Epithelial cell of prostate (primary cell): ENCODE measurements around the gene RHBDL1.
A peak's percentile ranks its signal among the peaks of the same experiment; 100 is the strongest.

Experiments used
- DNase-seq: peaks from one replicate; pipeline ENCODE4 v3.0.0-alpha.2; 2011; ENCODE audit warnings: low read depth, low spot score
- H3K27ac ChIP-seq: fragments of 450-650 bp; 2 replicates; pipeline ENCODE4 v1.5.1; 2017; ENCODE audit warnings: mild to moderate bottlenecking

The RHBDL1 gene

GRCh38 chr16:674968-675883, at the start of gene RHBDL1:
Gene RHBDL1 (plus strand): TSS chr16:675671. CDS start chr16:675791, 120 bp downstream.
- DNase-seq = no peak
- peak within 1 kb of the TSS; percentile 58 for H3K27ac ChIP-seq

- no peak overlapping the region for H3K27ac ChIP-seq
- no peak for DNase-seq
Observed at GRCh38 chr16:625977-626765, 49.3 kb upstream of the RHBDL1 start.

- H3K27ac ChIP-seq = no peak overlapping the region
- peak; percentile 74 for DNase-seq
Observed at GRCh38 chr16:626787-627453, 48.6 kb upstream of the RHBDL1 start.

GRCh38 chr16:627454-628239, 47.8 kb upstream of the RHBDL1 start:
- H3K27ac ChIP-seq = no peak overlapping the region
- DNase-seq = no peak

- H3K27ac ChIP-seq = no peak overlapping the region
- DNase-seq = no peak
Observed at GRCh38 chr16:628321-629061, 47.0 kb upstream of the RHBDL1 start.

- DNase-seq = no peak
- no peak overlapping the region for H3K27ac ChIP-seq
Observed at GRCh38 chr16:629185-629832, 46.2 kb upstream of the RHBDL1 start.

- no peak for DNase-seq
- H3K27ac ChIP-seq = no peak overlapping the region
Observed at GRCh38 chr16:629833-630248, 45.6 kb upstream of the RHBDL1 start.

- no peak for DNase-seq
- no peak overlapping the region for H3K27ac ChIP-seq
Observed at GRCh38 chr16:630249-630814, 45.1 kb upstream of the RHBDL1 start.

GRCh38 chr16:630815-631405, 44.6 kb upstream of the RHBDL1 start, which contains the start of gene WFIKKN1:
Gene WFIKKN1 (plus strand): TSS chr16:630985. CDS start chr16:631254, 269 bp downstream.
- H3K27ac ChIP-seq = no peak within 1 kb of the TSS
- no peak for DNase-seq

GRCh38 chr16:631808-632358, 43.6 kb upstream of the RHBDL1 start:
- DNase-seq = no peak
- no peak overlapping the region for H3K27ac ChIP-seq

GRCh38 chr16:632486-633335, 42.8 kb upstream of the RHBDL1 start:
- H3K27ac ChIP-seq = no peak overlapping the region
- DNase-seq = no peak

GRCh38 chr16:633336-634050, 42.0 kb upstream of the RHBDL1 start:
- DNase-seq = no peak
- H3K27ac ChIP-seq = no peak overlapping the region

GRCh38 chr16:634051-634670, 41.3 kb upstream of the RHBDL1 start:
- DNase-seq = no peak
- H3K27ac ChIP-seq = no peak overlapping the region

GRCh38 chr16:634996-635395, 40.5 kb upstream of the RHBDL1 start:
- DNase-seq = no peak
- H3K27ac ChIP-seq = no peak overlapping the region

GRCh38 chr16:635573-636205, 39.8 kb upstream of the RHBDL1 start:
- DNase-seq = no peak
- H3K27ac ChIP-seq = peak overlapping the region; percentile 78
